ENCODE results near the gene SATB2.

The SATB2 gene

GRCh38 chr2:199228887-199229819 is 228.6 kb downstream of the SATB2 start:
- no peak for DNase-seq

GRCh38 chr2:199223791-199224190 is 233.9 kb downstream of the SATB2 start:
- no peak for DNase-seq

- DNase-seq = no peak
Observed at GRCh38 chr2:199220920-199221319, 236.8 kb downstream of the SATB2 start.

- no peak for DNase-seq
Observed at GRCh38 chr2:199219551-199219950, 238.2 kb downstream of the SATB2 start.

Data from NCI-H774 (cell line).